ENCODE results near the gene SREBF2. TPM values are rescaled to one million over a fixed set of nuclear protein-coding genes. Genes with fewer than 3 reads are reported as not detected.
A peak's percentile ranks its signal among the peaks of the same experiment; 100 is the strongest.

SREBF2 gene
- total RNA-seq, 3 donors from 2014 or later: 20.8 to 33.5 (median 32.1) TPM

GRCh38 chr22:41908411-41909309, 75.8 kb downstream of the SREBF2 start:
- Histone ChIP-seq H3K4me3 (no peak overlapping the region), H3K4me1 (peaks cover 10 to 15% of the 10 kb centered on the region in 2 donors), H3K27me3 (peaks cover 12 to 40% of the 10 kb centered on the region in 2 donors), H3K27ac (no peak overlapping the region), H3K9me3 (no peaks in the 10 kb centered on the region), H3K36me3 (no peaks in the 10 kb centered on the region)
- DNase-seq (ENCODE audit: low spot score in 2 of 2): no peak
- TF ChIP-seq POLR2A (IDR thresholded peaks at IDR 0.05) (no peak), POLR2AphosphoS5 (IDR thresholded peaks at IDR 0.05) (no peak), CTCF (IDR thresholded peaks at IDR 0.05) (no peak)
- intact Hi-C loops (cut with DNase I; ENCODE audit: low total_unique reads): no loop called here

GRCh38 chr22:41909310-41910049, 76.6 kb downstream of the SREBF2 start:
- TF ChIP-seq POLR2A (IDR thresholded peaks at IDR 0.05): no peak
- TF ChIP-seq CTCF (IDR thresholded peaks at IDR 0.05): no peak
- no peak for TF ChIP-seq POLR2AphosphoS5 (IDR thresholded peaks at IDR 0.05)
- intact Hi-C loops (cut with DNase I; ENCODE audit: low total_unique reads): no loop called here
- Histone ChIP-seq H3K9me3 (no peaks in the 10 kb centered on the region), H3K27ac (no peak overlapping the region), H3K27me3 (peaks cover 18 to 47% of the 10 kb centered on the region in 2 donors), H3K4me3 (peak overlapping the region in 2 of 3 donors; percentile 35 to 67), H3K36me3 (no peaks in the 10 kb centered on the region), H3K4me1 (peaks cover 10 to 15% of the 10 kb centered on the region in 2 donors)
- no peak for DNase-seq (ENCODE audit: low spot score in 2 of 2)

DNA sequence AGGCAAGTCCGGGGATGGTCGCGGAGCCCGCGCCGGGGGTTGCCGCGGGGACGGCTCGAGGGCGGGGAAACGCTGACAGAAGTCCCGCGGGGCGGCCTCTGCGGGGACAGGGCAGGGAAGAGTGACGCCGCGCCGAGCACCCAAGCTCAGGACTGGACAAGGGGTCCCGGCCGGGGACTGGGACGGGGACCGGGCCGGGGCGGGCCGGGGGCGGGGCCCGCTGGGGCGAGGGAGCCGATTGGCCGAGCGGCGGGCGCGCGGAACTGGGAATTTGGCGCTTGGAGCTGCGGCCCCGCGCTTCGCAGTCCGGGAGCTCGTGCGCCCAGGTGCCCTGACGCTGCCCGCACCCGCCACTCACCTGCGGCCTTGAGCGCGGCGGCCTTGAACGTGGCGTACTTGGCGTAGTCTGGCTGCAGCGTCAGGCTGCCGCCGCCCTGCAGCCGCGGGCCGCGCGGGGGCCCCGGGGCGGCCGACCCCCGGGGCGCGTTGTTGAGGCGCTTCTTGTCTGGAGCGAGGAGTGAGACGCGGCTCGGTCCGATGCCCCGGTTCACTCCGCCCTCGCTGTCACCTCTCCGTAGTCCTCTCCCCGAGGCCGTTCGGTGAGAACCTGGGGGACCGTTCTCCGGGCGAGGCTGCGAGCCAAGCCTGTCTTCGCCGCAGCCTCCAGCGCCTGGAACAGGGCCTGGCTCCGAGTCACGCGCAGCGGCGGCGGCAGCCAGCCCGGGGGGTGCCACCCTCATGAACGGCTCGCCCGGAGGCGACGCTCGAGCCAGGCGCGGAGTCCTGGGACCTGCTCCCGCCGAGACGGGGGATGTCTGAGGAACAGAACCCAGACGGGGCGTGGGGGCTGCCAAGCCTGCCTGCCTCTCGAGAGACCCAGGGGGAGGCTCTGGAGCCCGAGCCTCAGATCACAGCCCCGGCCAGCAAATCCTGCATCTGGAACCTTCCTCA, 77.4 kb downstream of the SREBF2 start:
- DNase-seq (ENCODE audit: low spot score in 2 of 2): no peak
- H3K36me3 ChIP-seq: no peaks in the 10 kb centered on the region
- intact Hi-C loops (cut with DNase I; ENCODE audit: low total_unique reads): no loop called here
- peaks cover 22 to 55% of the 10 kb centered on the region in 2 donors for H3K27me3 ChIP-seq
- H3K4me1 ChIP-seq: peaks cover 10 to 20% of the 10 kb centered on the region in 2 donors
- no peaks in the 10 kb centered on the region for H3K9me3 ChIP-seq
- TF ChIP-seq POLR2AphosphoS5 (IDR thresholded peaks at IDR 0.05): no peak
- no peak for TF ChIP-seq POLR2A (IDR thresholded peaks at IDR 0.05)
- no peak for TF ChIP-seq CTCF (IDR thresholded peaks at IDR 0.05)
- H3K27ac ChIP-seq: no peak overlapping the region
- H3K4me3 ChIP-seq: peak overlapping the region; percentile 29 to 67 (median 35)

GRCh38 chr22:41911001-41911611, 78.2 kb downstream of the SREBF2 start:
- DNase-seq (ENCODE audit: low spot score in 2 of 2): no peak
- Histone ChIP-seq H3K4me3 (peak overlapping the region; percentile 29 to 67 (median 35)), H3K27ac (no peak overlapping the region), H3K36me3 (no peaks in the 10 kb centered on the region), H3K4me1 (peaks cover 10 to 20% of the 10 kb centered on the region in 2 donors), H3K9me3 (no peaks in the 10 kb centered on the region), H3K27me3 (peaks cover 22 to 63% of the 10 kb centered on the region in 2 donors)
- TF ChIP-seq POLR2A (IDR thresholded peaks at IDR 0.05): no peak
- TF ChIP-seq POLR2AphosphoS5 (IDR thresholded peaks at IDR 0.05): no peak
- no peak for TF ChIP-seq CTCF (IDR thresholded peaks at IDR 0.05)
- intact Hi-C loops (cut with DNase I; ENCODE audit: low total_unique reads): no loop called here
